HPDE6-E6E7 (cell line): ENCODE results near the gene MBNL2.
A peak's percentile ranks its signal among the peaks of the same experiment; 100 is the strongest.

Experiments used
- DNase-seq: peaks from one replicate; pipeline ENCODE4 v3.0.0; 2011; ENCODE audit warnings: missing footprints; ENCODE audit errors: extremely low spot score

Gene MBNL2

DNA sequence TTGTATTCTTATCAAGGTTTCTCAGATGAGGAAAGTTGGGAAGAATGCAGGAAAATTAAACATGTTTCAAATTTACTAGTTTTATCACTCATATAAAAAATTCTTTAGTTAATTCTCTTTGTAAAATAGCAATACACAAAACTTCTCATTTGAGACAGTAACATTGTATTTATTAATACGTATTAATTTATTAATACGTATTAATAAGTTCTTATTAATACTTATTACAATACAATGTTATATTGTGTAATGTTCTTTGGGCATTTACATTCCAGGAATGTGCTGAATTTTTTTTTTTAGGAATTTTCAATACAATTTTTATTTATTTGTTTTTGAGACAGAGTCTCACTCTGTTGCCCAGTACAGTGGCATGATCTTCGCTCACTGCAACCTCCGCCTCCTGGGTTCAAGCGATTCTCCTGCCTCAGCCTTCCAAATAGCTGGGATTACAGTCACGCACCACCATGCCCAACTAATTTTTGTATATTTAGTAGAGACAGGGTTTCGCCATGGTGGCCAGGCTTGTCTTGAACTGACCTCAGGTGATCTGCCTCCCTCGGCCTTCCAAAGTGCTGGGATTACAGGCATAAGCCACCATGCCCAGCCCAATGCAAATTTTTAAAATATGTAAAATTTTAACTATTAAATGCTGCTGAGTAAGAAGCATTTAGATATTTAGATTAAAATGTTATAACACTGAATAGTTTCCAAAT is 31.6 kb downstream of the MBNL2 start:
- no peak for DNase-seq

- peak; percentile 77 for DNase-seq
These were observed 32.7 kb downstream of the MBNL2 start for GRCh38 chr13:97254816-97255215.

DNA sequence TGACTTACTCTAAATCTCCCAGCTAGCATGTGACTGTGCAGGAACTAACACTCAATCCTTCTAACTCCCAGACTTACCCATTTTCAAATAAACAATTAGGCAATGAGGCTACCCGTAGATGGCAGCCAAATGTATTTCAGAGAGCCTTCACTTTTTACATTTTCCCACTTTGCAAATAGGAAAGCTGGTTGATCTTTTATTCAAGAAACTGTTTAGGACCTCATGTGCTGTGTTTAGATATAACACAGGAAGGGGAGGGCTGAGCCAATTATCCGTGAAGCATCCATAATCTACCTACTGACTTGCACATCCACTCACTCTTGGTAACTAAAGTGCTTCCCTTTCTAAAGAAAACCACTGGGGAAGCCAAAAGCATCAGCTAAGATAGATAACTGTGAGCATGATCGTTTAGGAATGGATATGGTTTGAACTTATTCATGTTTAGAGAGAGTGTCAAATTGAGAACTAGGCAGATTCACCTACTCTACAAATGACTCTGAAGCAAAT is 33.4 kb downstream of the MBNL2 start:
- no peak for DNase-seq

DNA sequence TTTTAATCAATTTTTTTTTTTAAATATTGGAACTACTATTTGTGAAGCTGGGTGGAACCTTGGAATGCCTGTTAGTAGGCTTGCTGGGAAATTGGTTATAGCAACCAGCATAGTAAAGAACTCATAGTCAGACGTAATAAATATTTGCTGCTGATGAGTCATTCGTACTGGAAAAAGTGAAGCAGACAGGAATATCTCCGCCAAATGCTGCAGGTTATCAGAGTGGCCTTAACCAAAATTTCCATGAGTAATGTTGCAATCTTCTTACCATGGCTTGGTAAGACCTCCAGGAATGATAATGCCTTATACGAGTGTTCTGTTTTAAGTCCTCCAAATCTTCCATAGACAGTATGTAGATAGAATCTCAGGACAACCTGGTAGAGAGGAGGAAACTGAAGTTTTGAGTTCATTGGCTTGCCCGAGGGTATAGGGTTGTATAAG is 34.2 kb downstream of the MBNL2 start:
- peak; percentile 23 for DNase-seq

DNA sequence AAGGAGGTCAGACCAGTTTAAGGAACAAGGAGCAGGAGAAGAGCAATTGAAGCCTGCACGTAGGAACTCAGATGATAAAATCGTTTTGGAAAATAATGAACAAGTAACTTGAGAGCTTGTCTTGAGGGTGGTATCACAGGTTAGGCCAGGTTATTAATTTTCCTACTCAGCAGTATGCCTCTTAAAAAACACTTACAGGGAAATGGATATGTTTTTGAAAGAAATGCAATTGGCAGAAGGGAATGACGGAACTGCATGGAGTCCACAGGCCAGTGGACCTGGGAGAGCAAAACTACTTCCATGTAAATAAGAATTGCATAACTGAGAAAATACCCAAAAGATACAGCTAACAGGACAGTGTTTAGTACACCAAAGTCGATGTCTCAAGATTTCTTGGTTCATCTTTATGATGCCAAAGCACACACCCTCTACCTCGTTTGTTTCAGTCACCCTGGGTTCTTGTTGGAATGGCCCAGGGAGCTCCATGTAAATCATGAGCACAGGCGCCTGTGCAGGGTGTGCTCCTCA is 35.2 kb downstream of the MBNL2 start:
- no peak for DNase-seq

DNA sequence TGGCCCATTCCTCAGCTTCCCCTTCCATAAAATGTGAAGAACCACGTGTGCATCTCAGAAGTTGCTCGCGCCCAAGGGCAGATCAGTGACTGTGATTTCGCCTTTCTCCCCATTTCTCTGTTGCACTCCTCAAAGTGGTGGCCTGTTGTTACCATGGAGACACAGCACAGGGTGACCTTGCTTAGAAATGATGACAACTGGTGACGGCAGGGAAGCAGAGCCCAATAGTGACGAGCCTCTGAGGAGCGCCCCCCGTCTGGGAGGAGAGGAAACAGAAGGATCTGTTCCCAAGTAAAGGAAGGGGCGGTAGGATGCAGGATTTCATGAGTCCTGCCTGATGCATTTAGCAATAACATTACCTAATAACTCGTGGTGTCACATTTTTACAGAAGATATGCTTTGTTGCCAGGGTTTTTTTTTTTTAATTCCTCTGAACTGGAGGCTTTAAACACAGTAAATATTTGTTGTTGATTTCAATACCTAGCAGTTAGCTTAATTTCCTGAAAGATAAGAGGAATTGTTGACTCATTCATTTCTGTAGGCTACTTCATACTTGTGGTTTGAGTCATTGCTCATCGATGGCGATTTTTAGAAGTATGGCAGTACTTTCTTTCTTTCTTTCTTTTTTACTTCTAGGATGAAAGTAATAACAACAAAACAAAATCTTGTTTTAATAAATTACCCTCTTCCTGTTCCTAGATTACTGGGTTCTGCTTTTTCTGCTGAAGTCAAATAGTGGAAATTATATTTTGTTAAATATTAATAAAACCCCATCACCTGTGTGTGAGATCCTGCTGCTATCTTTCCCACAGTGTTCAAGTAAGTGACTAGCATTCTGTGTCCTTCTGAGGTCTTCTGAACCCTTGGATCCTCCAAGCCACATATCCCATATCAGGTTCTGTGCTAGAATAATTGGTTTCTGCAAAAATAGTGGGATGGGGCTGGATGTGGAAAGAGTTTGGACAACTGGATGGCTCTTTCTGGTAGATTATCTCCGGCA is 36.0 kb downstream of the MBNL2 start:
- DNase-seq, result peak; percentile 66

DNA sequence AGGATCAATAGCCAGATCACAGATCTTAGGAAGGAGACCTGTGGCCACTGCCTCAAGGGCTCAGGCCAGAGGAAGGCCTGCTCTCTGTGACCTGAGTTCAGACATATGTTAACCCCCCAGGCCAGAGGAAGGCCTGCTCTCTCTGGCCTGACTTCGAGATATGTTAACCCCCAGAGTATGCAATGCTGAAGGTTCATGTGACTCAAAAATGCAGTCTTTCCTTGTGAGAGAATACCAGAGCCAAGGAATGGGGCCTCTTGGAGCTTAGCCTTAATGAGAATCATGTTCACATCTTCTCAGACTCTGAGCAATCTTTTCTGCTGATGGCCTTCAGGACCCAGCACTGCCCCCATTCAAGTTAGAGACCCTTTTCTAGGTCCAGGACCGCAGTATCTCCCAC is 36.7 kb downstream of the MBNL2 start:
- no peak for DNase-seq

DNA sequence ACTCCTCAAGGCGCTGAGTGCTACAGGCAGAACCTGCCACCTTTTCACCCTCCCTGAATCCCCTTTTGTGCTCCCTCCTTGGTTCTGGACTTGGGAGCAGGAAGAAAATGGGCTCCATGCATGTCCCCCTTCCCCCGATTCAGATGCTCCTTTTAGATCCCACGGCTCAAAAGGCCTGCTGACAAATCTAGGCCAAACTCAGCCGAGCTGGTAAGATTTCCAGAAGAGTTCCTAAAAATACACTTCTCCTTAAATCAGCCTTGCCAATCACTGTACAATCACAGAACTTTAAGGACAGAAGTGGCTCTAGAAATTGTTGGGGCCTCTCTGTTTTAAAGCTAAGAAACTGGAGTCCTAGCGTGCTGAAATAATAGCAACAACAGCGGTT is 37.3 kb downstream of the MBNL2 start:
- no peak for DNase-seq

GRCh38 chr13:97259798-97260714 is 37.9 kb downstream of the MBNL2 start:
- peak; percentile 22 for DNase-seq

DNA sequence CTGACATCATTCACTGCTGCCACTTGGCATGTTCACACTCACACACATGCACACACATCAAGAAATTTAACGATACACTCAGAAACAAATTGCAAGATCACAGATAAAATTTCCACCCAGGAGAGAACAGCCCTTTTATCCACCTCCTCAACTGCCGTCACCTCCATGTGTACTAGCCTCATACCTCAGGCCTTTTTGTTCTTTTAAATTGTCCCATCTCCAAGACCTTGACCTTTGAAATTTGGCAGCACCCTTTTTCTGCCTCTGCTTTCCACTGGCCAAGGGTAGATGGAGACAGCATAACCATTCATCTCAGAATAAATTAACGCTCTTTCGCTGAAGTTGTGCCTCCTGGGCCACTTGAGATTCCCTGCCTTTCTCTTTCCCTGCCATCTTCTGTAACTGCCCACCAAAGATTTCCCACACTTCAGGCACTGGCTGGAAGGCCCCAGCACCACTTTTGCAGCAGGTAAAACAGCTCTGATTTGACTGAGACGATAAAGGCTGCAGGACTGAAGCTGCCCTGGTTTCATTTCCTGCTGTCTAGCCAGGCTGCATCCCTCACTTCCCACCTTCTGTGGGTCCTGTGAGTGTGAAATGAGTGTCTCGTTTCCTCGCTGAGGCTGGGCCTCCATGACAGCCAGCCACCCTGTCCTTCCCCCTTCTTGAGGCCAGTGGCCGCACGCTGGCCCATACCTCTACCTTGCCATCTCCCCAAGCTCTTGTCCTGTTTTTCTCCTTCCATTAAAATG is 39.3 kb downstream of the MBNL2 start:
- no peak for DNase-seq

DNA sequence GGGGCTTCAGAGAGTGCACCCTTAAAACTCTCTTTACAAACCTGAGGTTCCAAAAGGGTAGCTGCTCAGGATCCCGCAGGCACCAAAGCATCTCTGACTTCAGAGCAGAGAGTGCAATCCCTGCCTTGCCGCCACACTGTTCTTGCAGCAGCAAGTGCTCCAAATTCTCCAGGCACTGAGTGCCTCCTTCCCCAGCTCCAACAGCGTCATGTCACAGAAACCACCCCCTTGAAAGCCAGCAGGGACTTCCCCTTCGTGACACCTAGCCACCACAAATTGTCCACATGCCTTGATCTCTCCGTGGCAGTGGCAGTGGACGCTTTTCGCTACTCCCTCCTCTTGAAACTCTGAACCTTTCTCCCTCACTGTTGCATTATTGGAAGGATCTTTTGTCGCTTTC is 39.9 kb downstream of the MBNL2 start:
- DNase-seq, result no peak

DNA sequence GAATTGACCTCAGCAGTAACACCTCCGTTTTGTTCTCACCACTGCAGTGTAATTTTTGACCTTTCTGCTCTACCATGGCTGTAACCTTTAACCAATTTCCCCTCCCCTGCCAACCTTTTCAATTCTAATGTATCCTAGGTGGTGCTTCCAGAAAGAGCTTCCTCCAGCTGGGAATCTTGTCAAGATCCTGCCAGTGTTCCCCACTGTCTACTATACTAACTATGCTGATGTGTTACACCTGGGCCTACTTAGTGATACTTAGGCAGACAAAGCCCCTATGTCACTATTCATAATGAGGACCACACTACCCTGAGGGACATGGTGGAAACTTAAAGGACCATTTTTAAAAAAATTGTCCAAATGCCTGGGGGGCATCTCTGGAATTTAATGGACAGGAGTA is 41.0 kb downstream of the MBNL2 start:
- no peak for DNase-seq

DNA sequence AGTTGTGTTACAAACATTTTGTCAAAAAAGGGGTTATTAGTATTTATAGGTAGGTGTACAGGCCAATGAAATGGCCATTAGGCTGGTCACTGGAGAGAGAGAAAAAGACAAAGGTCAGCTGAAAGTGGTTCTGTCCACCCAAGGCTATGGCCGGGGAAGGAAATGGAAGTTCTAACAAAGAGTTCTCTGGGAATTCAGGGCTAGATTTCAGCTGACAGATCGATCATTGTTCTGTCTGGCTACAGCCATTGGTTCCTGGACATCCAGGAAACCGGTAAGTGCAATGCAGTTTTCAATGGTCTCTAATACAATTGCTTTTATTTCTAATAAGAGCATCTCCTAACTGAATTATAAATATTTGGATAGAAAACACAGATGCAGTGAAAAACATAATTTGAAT is 42.5 kb downstream of the MBNL2 start:
- no peak for DNase-seq

GRCh38 chr13:97266332-97266731 is 44.2 kb downstream of the MBNL2 start:
- DNase-seq, result no peak

GRCh38 chr13:97266772-97267417 is 44.8 kb downstream of the MBNL2 start:
- DNase-seq, result no peak

DNA sequence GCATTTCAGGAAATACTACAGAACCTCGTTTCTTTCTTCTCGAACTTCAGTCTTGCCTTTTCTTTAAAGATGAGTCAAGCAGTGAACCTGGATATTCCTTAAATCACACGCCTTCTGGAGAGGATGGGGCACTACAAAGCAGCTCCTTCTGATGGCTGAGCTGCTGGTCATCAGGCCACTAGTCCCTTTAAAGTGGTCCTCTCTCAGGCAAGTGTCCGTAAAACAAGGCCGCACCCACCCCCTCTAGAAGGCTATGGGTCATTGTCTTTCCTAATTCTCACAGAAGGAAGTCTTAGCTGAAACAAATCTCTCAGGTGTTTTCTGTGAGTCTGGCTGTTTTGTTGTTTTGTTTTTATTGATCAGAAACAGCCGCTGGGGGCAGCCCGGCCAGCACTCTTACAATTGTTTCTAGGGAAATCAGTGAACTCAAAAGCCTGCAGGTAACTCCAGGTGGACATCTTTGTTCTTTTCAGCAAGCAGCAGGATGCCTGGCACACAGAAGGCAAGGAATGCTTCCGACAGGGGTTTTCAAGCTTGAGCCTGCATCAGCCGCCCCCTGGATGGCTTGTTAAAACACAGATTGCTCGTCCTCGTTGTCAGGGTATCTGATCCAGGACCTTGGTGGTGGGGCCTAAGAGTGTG is 45.4 kb downstream of the MBNL2 start:
- DNase-seq, result no peak

DNA sequence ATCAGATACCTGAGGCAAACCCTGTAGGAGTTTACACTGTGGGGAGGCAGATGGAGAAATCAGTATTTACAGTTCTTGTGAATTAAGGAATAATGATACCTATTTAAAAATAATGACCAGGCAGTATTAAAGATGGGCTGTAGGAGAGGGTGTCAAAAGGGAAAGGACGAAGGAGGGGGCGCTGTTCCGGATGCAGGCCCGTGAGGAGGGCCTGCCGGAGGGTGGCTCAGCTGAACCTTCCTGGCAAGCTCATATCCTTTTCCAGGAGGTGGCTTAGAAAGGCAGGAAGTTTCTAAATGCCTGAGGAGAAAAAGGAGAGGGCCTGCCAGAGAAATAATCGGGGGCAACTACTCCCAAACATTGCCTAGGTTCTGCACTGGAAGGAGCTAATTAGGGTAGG is 46.6 kb downstream of the MBNL2 start:
- DNase-seq, result no peak

GRCh38 chr13:97269603-97270002 is 47.5 kb downstream of the MBNL2 start:
- no peak for DNase-seq

GRCh38 chr13:97272526-97272925 is 50.4 kb downstream of the MBNL2 start:
- no peak for DNase-seq
